D341Med (cell line): ENCODE results near the gene SLC6A13.
"Not testable (repeated sequence)": the region's sequence is repeated elsewhere in the genome, so short reads cannot be mapped to it uniquely, and the experiment has no call there.

Source experiments
- DNase-seq: peaks from one replicate; pipeline ENCODE4 v3.0.0; 2012; ENCODE audit warnings: low spot score

Gene SLC6A13

GRCh38 chr12:262817-263216 lies at the start of gene SLC6A13:
TSS of gene SLC6A13 (minus strand) at chr12:262836. CDS start at chr12:260052, 2,784 bp downstream.
- DNase-seq: no peak

- no peak for DNase-seq
These were observed 45.9 kb upstream of the SLC6A13 start for GRCh38 chr12:308511-308910.

- no peak for DNase-seq
These were observed 44.8 kb upstream of the SLC6A13 start for GRCh38 chr12:307406-307805.

- no peak for DNase-seq
These were observed 42.2 kb upstream of the SLC6A13 start for GRCh38 chr12:304805-305204.

DNA sequence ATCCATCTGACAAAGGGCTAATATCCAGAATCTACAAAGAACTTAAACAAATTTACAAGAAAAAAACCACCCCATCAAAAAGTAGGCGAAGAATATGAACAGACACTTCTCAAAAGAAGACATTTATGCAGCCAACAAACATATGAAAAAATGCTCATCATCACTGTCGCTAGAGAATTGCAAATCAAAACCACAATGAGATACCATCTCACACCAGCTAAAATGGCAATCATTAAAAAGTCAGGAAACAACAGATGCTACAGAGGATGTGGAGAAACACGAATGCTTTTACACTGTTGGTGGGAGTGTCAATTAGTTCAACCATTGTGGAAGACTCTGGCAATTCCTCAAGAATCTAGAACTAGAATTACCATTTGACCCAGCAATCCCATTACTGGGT lies 40.1 kb upstream of the SLC6A13 start:
- DNase-seq: not testable (repeated sequence)

GRCh38 chr12:300166-300565 lies 37.5 kb upstream of the SLC6A13 start:
- DNase-seq: not testable (repeated sequence)

GRCh38 chr12:299511-299910 lies 36.9 kb upstream of the SLC6A13 start:
- DNase-seq: not testable (repeated sequence)

DNA sequence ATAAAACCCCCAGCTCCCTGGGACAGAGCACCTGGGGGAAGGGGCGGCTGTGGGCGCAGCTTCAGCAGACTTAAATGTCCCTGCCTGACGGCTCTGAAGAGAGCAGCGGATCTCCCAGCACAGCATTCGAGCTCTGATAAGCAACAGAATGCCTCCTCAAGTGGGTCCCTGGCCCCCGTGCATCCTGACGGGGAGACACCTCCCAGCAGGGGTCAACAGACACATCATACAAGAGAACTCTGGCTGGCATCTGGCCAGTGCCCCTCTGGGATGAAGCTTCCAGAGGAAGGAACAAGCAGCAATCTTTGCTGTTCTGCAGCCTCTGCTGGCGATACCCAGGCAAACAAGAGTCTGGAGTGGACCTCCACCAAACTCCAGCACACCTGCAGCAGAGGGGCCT lies 35.4 kb upstream of the SLC6A13 start:
- not testable (repeated sequence) for DNase-seq

- DNase-seq: no peak
These were observed 32.5 kb upstream of the SLC6A13 start for GRCh38 chr12:295132-295531.

GRCh38 chr12:293199-293598 lies 30.6 kb upstream of the SLC6A13 start:
- DNase-seq: no peak

DNA sequence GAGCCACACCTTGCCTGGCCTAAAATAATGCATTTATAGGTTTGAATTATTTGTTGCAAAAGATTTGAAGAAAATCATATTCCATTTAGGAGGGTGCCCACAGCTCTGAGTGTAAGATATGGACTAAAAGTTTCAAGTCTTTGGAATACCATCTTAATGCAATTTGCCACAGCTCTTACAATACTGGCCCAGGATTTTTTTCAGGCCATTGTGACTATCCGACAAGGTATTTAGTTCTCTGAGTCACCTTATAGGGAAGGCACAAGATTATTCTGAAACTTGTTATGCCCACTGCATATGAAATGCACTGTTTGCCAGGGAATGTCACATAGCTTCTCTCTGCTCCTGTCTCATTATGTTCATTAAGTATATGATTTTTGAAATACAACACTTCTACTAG lies 29.6 kb upstream of the SLC6A13 start:
- DNase-seq: no peak

- no peak for DNase-seq
These were observed 28.6 kb upstream of the SLC6A13 start for GRCh38 chr12:291153-291723.

DNA sequence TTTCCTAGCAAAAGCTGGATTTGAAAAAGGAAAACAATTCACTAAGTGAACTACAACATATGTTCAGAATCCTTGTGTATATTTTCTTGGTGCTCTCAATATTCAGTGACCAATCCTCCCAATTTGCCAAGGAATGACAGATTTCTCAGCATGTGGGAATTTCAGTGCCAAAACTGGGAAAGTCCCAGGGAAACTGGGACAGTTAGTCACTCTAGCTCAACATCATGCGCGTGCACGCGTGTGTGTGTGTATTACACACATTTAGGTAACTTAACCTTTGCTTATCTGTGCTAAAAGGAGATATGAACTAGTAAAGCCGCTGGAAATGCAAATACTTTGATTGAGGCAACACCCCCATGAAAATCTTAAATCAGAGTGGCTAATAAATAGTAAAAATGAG lies 26.1 kb upstream of the SLC6A13 start:
- no peak for DNase-seq

DNA sequence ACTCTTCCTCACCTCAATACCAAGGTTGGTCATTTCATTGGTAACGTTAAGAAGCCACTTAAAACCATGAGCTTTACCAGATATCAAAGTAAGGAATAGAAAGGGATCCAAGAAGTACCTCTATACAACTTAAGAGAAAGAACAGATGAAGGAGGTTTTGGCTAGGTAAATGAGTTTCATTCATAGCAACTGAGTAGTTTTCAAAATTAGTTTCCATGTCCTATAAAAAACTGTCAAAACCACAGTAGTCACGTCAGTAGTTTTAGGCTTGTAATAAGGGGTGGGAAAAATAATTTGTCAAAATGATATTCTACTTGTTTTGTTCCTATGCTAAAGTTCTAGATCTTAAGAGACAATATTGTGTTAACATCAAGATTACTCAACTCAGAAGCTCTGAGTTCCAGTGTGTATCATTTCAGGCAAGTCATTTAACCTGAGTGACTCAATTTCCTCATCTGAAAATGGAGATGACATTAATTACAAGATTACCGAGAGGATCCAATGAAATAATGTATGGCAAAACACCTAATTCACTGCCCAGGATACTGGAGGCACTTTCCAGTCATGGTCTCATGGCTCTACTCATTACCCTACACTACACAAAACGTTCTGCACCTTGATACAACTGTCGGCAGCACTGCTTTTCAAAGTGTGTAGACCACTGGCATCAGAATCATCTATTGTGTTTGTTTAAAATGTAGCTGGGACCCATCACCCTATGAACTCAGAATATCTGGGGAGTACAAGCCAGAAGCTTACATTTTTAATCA lies 24.1 kb upstream of the SLC6A13 start:
- DNase-seq: no peak

- DNase-seq: no peak
These were observed 15.4 kb upstream of the SLC6A13 start for GRCh38 chr12:278046-278445.

GRCh38 chr12:275812-276211 lies 13.2 kb upstream of the SLC6A13 start:
- DNase-seq: no peak

GRCh38 chr12:273382-273781 lies 10.7 kb upstream of the SLC6A13 start:
- DNase-seq: no peak

DNA sequence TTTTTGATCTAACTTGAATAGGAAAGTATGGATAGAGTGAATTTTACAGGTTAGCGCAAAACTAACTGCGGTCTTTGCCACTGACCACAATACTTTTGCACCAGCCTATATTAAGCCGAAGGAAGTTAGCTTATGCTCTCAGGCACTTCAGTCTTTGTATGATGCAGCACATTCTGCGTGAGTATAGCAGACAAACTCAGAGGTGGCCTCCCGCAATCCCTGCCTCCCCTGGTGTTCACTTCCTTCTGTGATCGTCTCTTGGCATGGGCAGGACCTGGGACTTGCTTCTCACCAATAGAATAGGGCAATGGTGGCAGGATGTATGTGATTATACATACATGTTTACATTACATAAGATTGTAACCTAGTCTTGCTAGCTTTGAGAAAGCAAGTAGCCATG lies 10.3 kb upstream of the SLC6A13 start:
- no peak for DNase-seq

DNA sequence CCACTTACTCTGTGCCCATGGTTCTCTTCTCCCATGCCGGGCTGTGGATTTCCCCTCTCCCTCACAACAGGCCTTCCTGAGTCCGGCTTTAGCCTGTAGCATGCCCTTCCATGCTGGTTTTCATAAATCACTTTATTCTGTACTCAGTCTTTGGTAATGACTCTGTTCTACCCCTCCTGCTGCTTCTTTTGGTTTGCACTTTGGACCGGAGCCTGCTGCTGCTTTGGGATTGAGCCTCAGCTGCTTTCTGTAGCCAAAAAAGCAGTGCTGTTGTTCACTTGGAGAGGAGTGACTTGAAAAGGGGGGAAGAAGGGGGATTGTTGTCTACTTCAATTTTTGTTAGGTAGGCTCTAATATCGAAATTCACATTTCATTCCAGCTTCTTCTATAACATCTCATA lies 8.5 kb upstream of the SLC6A13 start:
- DNase-seq: no peak

- no peak for DNase-seq
These were observed 6.6 kb upstream of the SLC6A13 start for GRCh38 chr12:269191-269590.

GRCh38 chr12:268483-268840 lies 5.8 kb upstream of the SLC6A13 start:
- DNase-seq: no peak

- no peak for DNase-seq
These were observed 5.2 kb upstream of the SLC6A13 start for GRCh38 chr12:267581-268482.

GRCh38 chr12:265096-265495 lies 2.5 kb upstream of the SLC6A13 start:
- no peak for DNase-seq
